GM18861 (cell line): ENCODE results near the gene RPL38.

Experiments
- ATAC-seq: cut with Tn5 transposase; IDR thresholded peaks from one replicate; pipeline ENCODE4 v1.9.1; 2021; ENCODE audit not compliant: unreplicated experiment

RPL38 gene

GRCh38 chr17:74206332-74206818 lies 2.9 kb downstream of the RPL38 start:
- no peak for ATAC-seq

- no peak for ATAC-seq
These were observed 7.0 kb downstream of the RPL38 start for GRCh38 chr17:74210191-74211140.

- no peak for ATAC-seq
These were observed 7.8 kb downstream of the RPL38 start for GRCh38 chr17:74211141-74211911.

GRCh38 chr17:74211912-74212208 lies 8.4 kb downstream of the RPL38 start:
- no peak for ATAC-seq

- ATAC-seq: no peak
These were observed 8.9 kb downstream of the RPL38 start for GRCh38 chr17:74212209-74212912.

GRCh38 chr17:74212913-74213791 lies 9.7 kb downstream of the RPL38 start, which contains the start of gene TTYH2:
Gene TTYH2 (plus strand): TSS chr17:74213571. CDS start chr17:74213588, 17 bp downstream.
- peak; percentile 32 for ATAC-seq

- ATAC-seq: no peak
These were observed 10.4 kb downstream of the RPL38 start for GRCh38 chr17:74213861-74214391.

GRCh38 chr17:74214484-74215341 lies 11.2 kb downstream of the RPL38 start:
- ATAC-seq: no peak

- no peak for ATAC-seq
These were observed 11.9 kb downstream of the RPL38 start for GRCh38 chr17:74215342-74215727.

- no peak for ATAC-seq
These were observed 13.0 kb downstream of the RPL38 start for GRCh38 chr17:74216505-74216904.

GRCh38 chr17:74217037-74217730 lies 13.7 kb downstream of the RPL38 start:
- ATAC-seq: no peak

GRCh38 chr17:74217888-74218287 lies 14.4 kb downstream of the RPL38 start:
- ATAC-seq: no peak

GRCh38 chr17:74218436-74218835 lies 15.0 kb downstream of the RPL38 start:
- no peak for ATAC-seq

- no peak for ATAC-seq
These were observed 16.2 kb downstream of the RPL38 start for GRCh38 chr17:74219576-74220133.

GRCh38 chr17:74220219-74220618 lies 16.7 kb downstream of the RPL38 start:
- no peak for ATAC-seq

- ATAC-seq: no peak
These were observed 17.7 kb downstream of the RPL38 start for GRCh38 chr17:74220946-74221818.

- ATAC-seq: no peak
These were observed 18.9 kb downstream of the RPL38 start for GRCh38 chr17:74222399-74222798.
